GM13977 (cell line): ENCODE data around the gene CD200R1L.

Source experiments
- DNase-seq: peaks from one replicate; pipeline ENCODE4 v3.0.0; 2012; ENCODE audit warnings: low spot score
- CTCF ChIP-seq: IDR thresholded peaks from 2 replicates; pipeline ENCODE4 v1.5.1; 2012; ENCODE audit warnings: mild to moderate bottlenecking, control low read depth; ENCODE audit not compliant: insufficient read depth; ENCODE audit errors: extremely low read depth, missing control alignments
- in situ Hi-C: fragments of 300-500 bp; cut with MboI; formaldehyde crosslinking; loops from one replicate; pipeline ENCODE4 v1.12.0; 2022; ENCODE audit warnings: low sequenced_read_pairs, low pct_unique_long_range_greater_than_20kb, mixed read lengths, inconsistent platforms; ENCODE audit not compliant: unreplicated experiment

Gene CD200R1L

GRCh38 chr3:112846764-112847163 is at the start of gene CD200R1L:
TSS of gene CD200R1L (minus strand) at chr3:112846864. CDS start at chr3:112829367, 17,497 bp downstream.
- in situ Hi-C loops, result no loop called here
- TF ChIP-seq CTCF, result no peak
- no peak for DNase-seq

GRCh38 chr3:112894258-112894657 is 47.6 kb upstream of the CD200R1L start:
- no peak for TF ChIP-seq CTCF
- DNase-seq, result no peak
- in situ Hi-C loops, result no loop called here

- in situ Hi-C loops, result no loop called here
- TF ChIP-seq CTCF, result no peak
- no peak for DNase-seq
Observed at GRCh38 chr3:112889357-112889756, 42.7 kb upstream of the CD200R1L start.

GRCh38 chr3:112888381-112889085 is 41.9 kb upstream of the CD200R1L start:
- TF ChIP-seq CTCF, result no peak
- in situ Hi-C loops, result no loop called here
- no peak for DNase-seq

GRCh38 chr3:112884678-112885290 is 38.1 kb upstream of the CD200R1L start:
- no peak for DNase-seq
- no peak for TF ChIP-seq CTCF
- in situ Hi-C loops, result no loop called here

GRCh38 chr3:112881891-112882290 is 35.2 kb upstream of the CD200R1L start:
- DNase-seq, result no peak
- no peak for TF ChIP-seq CTCF
- in situ Hi-C loops, result no loop called here

GRCh38 chr3:112875561-112875960 is 28.9 kb upstream of the CD200R1L start:
- no peak for DNase-seq
- no peak for TF ChIP-seq CTCF
- in situ Hi-C loops, result no loop called here
